Transverse colon (tissue), 4 donors: Measurements from ENCODE around the gene KCNT2. TPM values are rescaled to one million over a fixed set of nuclear protein-coding genes. Genes with fewer than 3 reads are reported as not detected.

Source experiments
- DNase-seq: peaks from one replicate; pipeline ENCODE4 v3.0.0-alpha.2; 2019
- H3K27ac ChIP-seq, 4 donors: fragments of 200-600 bp; sonication (generic); 2 replicates each; pipeline ENCODE4 v1.5.1; 2016 to 2018; ENCODE audit warnings: inconsistent platforms in 4 of 4
- H3K27me3 ChIP-seq: fragments of 200-600 bp; sonication (generic); 2 replicates; pipeline ENCODE4 v1.5.1; 2017; ENCODE audit warnings: inconsistent platforms
- H3K36me3 ChIP-seq, 4 donors: fragments of 200-600 bp; sonication (generic); 2 replicates each; pipeline ENCODE4 v1.5.1; 2017 to 2019; ENCODE audit warnings: inconsistent platforms in 4 of 4
- H3K4me1 ChIP-seq, 4 donors: fragments of 200-600 bp; sonication (generic); 2 replicates each; pipeline ENCODE4 v1.5.1; 2017 to 2020; ENCODE audit warnings: inconsistent platforms in 4 of 4
- H3K4me3 ChIP-seq, 4 donors: fragments of 200-600 bp; sonication (generic); 1 replicate in 1 of 4; 2 replicates in 3 of 4; pipeline versions ENCODE4 v1.5.1 to v1.6.1; 2017 to 2019; ENCODE audit warnings: inconsistent platforms in 4 of 4
- H3K9me3 ChIP-seq, 2 donors: fragments of 200-600 bp; sonication (generic); 2 replicates each; pipeline ENCODE4 v1.5.1; 2017 to 2019; ENCODE audit warnings: inconsistent platforms in 2 of 2
- EP300 ChIP-seq: sonication (generic); formaldehyde crosslinking; IDR thresholded peaks from one replicate; pipeline ENCODE4 v1.6.1; 2017; ENCODE audit warnings: antibody characterized with exemption, low read depth
- POLR2A ChIP-seq: fragments of 450-650 bp; IDR thresholded peaks from one replicate; pipeline ENCODE4 v1.6.1; 2016; ENCODE audit warnings: antibody characterized with exemption, mild to moderate bottlenecking, moderate library complexity
- POLR2AphosphoS5 ChIP-seq, 3 donors: sonication (generic); formaldehyde crosslinking; IDR thresholded peaks; one replicate each; pipeline ENCODE4 v1.6.1; 2016; ENCODE audit warnings: antibody characterized with exemption in 3 of 3
- whole genome bisulfite sequencing, 2 donors: methylation state at CpG; one replicate each; pipeline ENCODE4 v1.1.5; 2018; ENCODE audit warnings: low coverage in 1 of 2; 5-methylcytosine and 5-hydroxymethylcytosine counted together
- in situ Hi-C, 4 donors: fragments of 200-750 bp; cut with MboI; loops; one replicate each; pipeline versions ENCODE4 v1.15.0 to v1.15.1; 2017; ENCODE audit warnings: low sequenced_read_pairs in 3 of 4, low pct_ligation_motif_present in 1 of 4, low pct_unique_long_range_greater_than_20kb in 1 of 4
- intact Hi-C: fragments of 100-400 bp; cut with DNase I; formaldehyde crosslinking; loops from one replicate; pipeline ENCODE4 v1.15.1; 2023; ENCODE audit warnings: low total_unique reads
- total RNA-seq, 4 donors: library from RNA; depleted of rRNA; stranded (reverse); fragments of >200 nt; gene quantifications; one replicate each; pipeline ENCODE4 v1.1.0, GENCODE V29; 2016
- TF ChIP-seq, protein P1 (sequence below), 5 experiments: fragments of 200-600 bp in 3 of 5; fragments of 450-650 bp in 2 of 5; sonication (generic) in 3 of 5; IDR thresholded peaks; 1 replicate in 2 of 5; 2 replicates in 3 of 5; pipeline ENCODE4 v1.5.1; 2016 to 2017; ENCODE audit warnings: antibody characterized with exemption in 5 of 5, inconsistent platforms in 3 of 5, mild to moderate bottlenecking in 2 of 5, moderate library complexity in 1 of 5

Gene KCNT2
- total RNA-seq, 4 donors from 2014 or later: 0.80 to 1.7 (median 0.96) TPM; not detected in 1

DNA sequence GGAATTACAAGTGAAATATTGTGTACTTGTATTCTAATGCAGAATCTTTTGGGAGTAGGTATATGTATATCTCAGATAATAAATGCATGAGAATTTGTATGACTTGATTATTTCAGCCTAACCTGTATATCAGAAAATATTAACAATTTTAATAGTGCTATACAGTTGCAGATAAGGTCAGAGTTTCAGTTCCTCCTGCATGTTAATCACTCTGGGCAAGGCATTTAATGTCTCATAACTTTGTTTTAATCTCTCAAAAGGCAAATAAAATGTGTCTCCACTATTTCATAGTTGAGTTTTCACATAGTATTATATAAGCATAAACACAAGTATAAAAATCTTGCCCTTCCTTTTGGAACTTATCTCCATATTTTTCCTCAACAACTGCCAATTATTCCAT is 352.5 kb downstream of the KCNT2 start:
- no peak for DNase-seq
- Histone ChIP-seq H3K9me3 (no peaks in the 10 kb centered on the region), H3K4me1 (no peaks in the 10 kb centered on the region), H3K4me3 (no peak overlapping the region), H3K27ac (no peak overlapping the region), H3K27me3 (no peaks in the 10 kb centered on the region), H3K36me3 (no peaks in the 10 kb centered on the region)
- intact Hi-C loops (no loop called here), in situ Hi-C loops (no loop called here)
- TF ChIP-seq POLR2A (no peak), POLR2AphosphoS5 (IDR thresholded peaks at IDR 0.05) (no peak), EP300 (no peak)

DNA sequence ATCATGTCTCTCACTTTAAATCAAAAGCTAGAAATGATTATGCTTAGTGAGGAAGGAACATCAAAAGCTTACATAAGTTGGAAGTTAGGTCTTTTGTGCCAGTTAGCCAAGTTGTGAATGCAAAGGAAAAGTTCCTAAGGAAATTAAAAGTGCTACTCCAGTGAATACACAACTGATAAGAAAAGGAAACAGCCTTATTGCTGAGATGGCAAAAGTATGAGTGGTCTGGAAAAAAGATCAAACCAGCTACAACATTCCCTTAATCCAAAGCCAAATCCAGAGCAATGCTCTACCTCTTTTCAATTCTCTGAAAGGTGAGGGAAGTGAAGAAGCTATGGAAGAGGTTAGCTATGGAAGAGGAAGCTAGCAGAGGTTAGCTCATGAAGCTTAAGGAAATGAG is 378.7 kb downstream of the KCNT2 start:
- no peak for DNase-seq
- H3K36me3 ChIP-seq: no peaks in the 10 kb centered on the region

DNA sequence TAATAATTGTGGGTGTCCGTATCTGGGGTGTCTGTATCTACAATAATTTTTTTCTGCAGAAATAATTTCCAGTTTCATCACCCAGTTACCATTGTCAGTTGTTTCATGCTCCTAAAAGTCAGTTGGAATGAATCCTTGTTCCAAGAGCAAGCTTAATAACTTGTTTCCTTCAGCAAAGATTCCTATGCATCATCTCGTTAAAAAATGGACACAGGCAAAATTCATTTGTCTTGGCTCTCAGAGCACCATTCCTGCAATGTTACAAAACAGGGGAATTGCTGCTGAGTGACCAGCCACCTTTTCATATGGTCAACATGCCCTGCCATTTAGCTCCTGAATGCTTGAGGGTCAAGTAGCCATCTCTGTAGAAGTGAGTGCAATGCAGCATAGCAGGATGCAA is 393.4 kb downstream of the KCNT2 start:
- H3K4me1 ChIP-seq: no peaks in the 10 kb centered on the region
- H3K36me3 ChIP-seq: no peaks in the 10 kb centered on the region
- no peak for TF ChIP-seq EP300
- no peak for TF ChIP-seq POLR2A
- no peak for TF ChIP-seq POLR2AphosphoS5 (IDR thresholded peaks at IDR 0.05)
- TF ChIP-seq, protein P1, sequence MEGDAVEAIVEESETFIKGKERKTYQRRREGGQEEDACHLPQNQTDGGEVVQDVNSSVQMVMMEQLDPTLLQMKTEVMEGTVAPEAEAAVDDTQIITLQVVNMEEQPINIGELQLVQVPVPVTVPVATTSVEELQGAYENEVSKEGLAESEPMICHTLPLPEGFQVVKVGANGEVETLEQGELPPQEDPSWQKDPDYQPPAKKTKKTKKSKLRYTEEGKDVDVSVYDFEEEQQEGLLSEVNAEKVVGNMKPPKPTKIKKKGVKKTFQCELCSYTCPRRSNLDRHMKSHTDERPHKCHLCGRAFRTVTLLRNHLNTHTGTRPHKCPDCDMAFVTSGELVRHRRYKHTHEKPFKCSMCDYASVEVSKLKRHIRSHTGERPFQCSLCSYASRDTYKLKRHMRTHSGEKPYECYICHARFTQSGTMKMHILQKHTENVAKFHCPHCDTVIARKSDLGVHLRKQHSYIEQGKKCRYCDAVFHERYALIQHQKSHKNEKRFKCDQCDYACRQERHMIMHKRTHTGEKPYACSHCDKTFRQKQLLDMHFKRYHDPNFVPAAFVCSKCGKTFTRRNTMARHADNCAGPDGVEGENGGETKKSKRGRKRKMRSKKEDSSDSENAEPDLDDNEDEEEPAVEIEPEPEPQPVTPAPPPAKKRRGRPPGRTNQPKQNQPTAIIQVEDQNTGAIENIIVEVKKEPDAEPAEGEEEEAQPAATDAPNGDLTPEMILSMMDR (IDR thresholded peaks at IDR 0.05): no peak
- intact Hi-C loops: no loop called here
- H3K9me3 ChIP-seq: no peaks in the 10 kb centered on the region
- in situ Hi-C loops: no loop called here
- WGBS, 2 donors: 78 to 88% methylated on average over 2 of the region's 2 CpGs
- H3K27ac ChIP-seq: no peak overlapping the region
- no peak overlapping the region for H3K4me3 ChIP-seq
- H3K27me3 ChIP-seq: no peaks in the 10 kb centered on the region
- DNase-seq: no peak

More for the DNA sequence above, 378.7 kb downstream of the KCNT2 start:
- TF ChIP-seq, protein P1 (IDR thresholded peaks at IDR 0.05): no peak
- in situ Hi-C loops: no loop called here
- intact Hi-C loops: no loop called here
- no peaks in the 10 kb centered on the region for H3K9me3 ChIP-seq
- H3K27me3 ChIP-seq: no peaks in the 10 kb centered on the region
- H3K4me1 ChIP-seq: no peaks in the 10 kb centered on the region
- H3K27ac ChIP-seq: no peak overlapping the region
- no peak overlapping the region for H3K4me3 ChIP-seq

DNA sequence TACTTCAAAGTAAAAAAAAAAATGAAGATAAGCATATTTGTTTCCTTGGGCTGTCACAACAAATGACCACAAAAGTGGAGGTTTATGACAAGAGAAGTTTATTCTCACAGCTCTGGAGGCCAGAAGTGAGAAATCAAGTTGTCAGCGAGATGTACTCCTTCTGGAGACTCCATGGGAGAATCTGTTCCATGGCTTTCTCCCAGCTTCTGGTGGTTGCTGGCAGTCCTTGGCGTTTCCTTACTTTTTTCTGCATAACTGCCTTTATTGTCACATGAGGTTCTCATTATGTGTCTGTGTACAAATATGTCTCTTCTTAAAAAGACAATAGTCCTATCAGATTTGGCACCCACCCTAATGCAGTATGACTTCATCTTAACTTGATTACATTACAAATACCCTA is 398.3 kb downstream of the KCNT2 start:
- Histone ChIP-seq H3K4me3 (no peak overlapping the region), H3K36me3 (no peaks in the 10 kb centered on the region), H3K4me1 (no peaks in the 10 kb centered on the region), H3K27me3 (no peaks in the 10 kb centered on the region), H3K27ac (no peak overlapping the region), H3K9me3 (no peaks in the 10 kb centered on the region)
- TF ChIP-seq EP300: no peak
- TF ChIP-seq POLR2A: no peak
- TF ChIP-seq POLR2AphosphoS5 (IDR thresholded peaks at IDR 0.05): no peak
- TF ChIP-seq, protein P1 (IDR thresholded peaks at IDR 0.05): no peak
- 48 to 57% methylated on average over 2 of the region's 2 CpGs for WGBS, 2 donors
- intact Hi-C loops: no loop called here
- in situ Hi-C loops: no loop called here
- no peak for DNase-seq

DNA sequence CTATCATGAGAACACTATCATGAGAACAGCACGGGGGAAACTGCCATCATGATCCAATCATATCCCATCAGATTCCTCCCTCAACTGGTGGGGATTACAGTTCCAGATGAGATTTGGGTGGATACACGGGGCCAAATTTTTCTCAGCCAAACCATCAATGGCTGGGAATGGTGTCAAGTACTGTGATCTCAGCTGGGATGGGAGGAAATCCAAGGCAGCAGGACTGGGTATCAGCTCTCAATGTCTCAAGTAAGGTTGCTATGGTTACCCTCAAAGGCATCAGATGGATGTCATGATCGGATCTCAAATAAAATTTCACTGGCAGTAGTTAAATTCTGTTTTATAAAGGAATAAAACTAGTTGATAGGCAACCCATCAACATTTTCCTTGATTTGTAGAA is 399.0 kb downstream of the KCNT2 start:
- Histone ChIP-seq H3K27ac (no peak overlapping the region), H3K4me3 (no peak overlapping the region), H3K27me3 (no peaks in the 10 kb centered on the region), H3K4me1 (no peaks in the 10 kb centered on the region), H3K36me3 (no peaks in the 10 kb centered on the region), H3K9me3 (no peaks in the 10 kb centered on the region)
- in situ Hi-C loops (no loop called here), intact Hi-C loops (no loop called here)
- TF ChIP-seq POLR2A (no peak), EP300 (no peak), POLR2AphosphoS5 (IDR thresholded peaks at IDR 0.05) (no peak)
- TF ChIP-seq, protein P1 (IDR thresholded peaks at IDR 0.05): no peak
- no peak for DNase-seq
- WGBS, 2 donors: 49 to 72% methylated on average over 2 to 3 of the region's 3 CpGs
